Neural progenitor cell (in vitro differentiated cells): ENCODE data around the gene SHC2. TPM values are rescaled to one million over a fixed set of nuclear protein-coding genes. Genes with fewer than 3 reads are reported as not detected.

ENCODE experiments used
- DNase-seq: peaks from one replicate; pipeline ENCODE4 v3.0.0-alpha.2; 2016; ENCODE audit warnings: low spot score
- H2AFZ ChIP-seq: fragments of 200-600 bp; sonication (generic); replicated peaks from 2 replicates; pipeline ENCODE4 v1.6.1; 2016; ENCODE audit warnings: antibody characterized with exemption
- H3F3A ChIP-seq: fragments of 200-600 bp; sonication (generic); 2 replicates; pipeline ENCODE4 v1.6.1; 2016; ENCODE audit warnings: antibody characterized with exemption, low read depth
- H3K27ac ChIP-seq: fragments of 200-600 bp; sonication (generic); 2 replicates; pipeline ENCODE4 v1.5.1; 2016; ENCODE audit warnings: mild to moderate bottlenecking
- H3K27me3 ChIP-seq: fragments of 200-600 bp; sonication (generic); 2 replicates; pipeline ENCODE4 v1.6.1; 2016; ENCODE audit warnings: mild to moderate bottlenecking, moderate library complexity
- H3K36me3 ChIP-seq: fragments of 200-600 bp; sonication (generic); 2 replicates; pipeline ENCODE4 v1.5.1; 2016
- H3K4me1 ChIP-seq: fragments of 200-600 bp; sonication (generic); 2 replicates; pipeline ENCODE4 v1.6.1; 2016; ENCODE audit warnings: mixed run types
- H3K4me2 ChIP-seq: fragments of 200-600 bp; sonication (generic); 2 replicates; pipeline ENCODE4 v1.6.1; 2016
- H3K4me3 ChIP-seq: fragments of 200-600 bp; sonication (generic); 2 replicates; pipeline ENCODE4 v1.5.1; 2016
- H3K79me2 ChIP-seq: fragments of 200-600 bp; sonication (generic); 2 replicates; pipeline ENCODE4 v1.6.1; 2016; ENCODE audit warnings: low read depth
- H3K9ac ChIP-seq: fragments of 200-600 bp; sonication (generic); 2 replicates; pipeline ENCODE4 v1.6.1; 2016
- H3K9me3 ChIP-seq: fragments of 200-600 bp; sonication (generic); 2 replicates; pipeline ENCODE4 v1.5.1; 2016; ENCODE audit warnings: low read depth
- H4K20me1 ChIP-seq: fragments of 200-600 bp; sonication (generic); 2 replicates; pipeline ENCODE4 v1.6.1; 2016; ENCODE audit warnings: low read depth
- H3K27ac Mint-ChIP-seq: 3 replicates; pipeline ENCODE4 v1.8.0; 2021; ENCODE audit warnings: mixed read lengths
- H3K27me3 Mint-ChIP-seq: 2 replicates; pipeline ENCODE4 v1.8.0; 2022; ENCODE audit warnings: low read depth, mild to moderate bottlenecking, inconsistent platforms, moderate library complexity, mixed read lengths; ENCODE audit not compliant: insufficient read depth
- H3K36me3 Mint-ChIP-seq: 3 replicates; pipeline ENCODE4 v1.8.0; 2021; ENCODE audit warnings: mixed read lengths
- H3K4me1 Mint-ChIP-seq: 3 replicates; pipeline ENCODE4 v1.8.0; 2021; ENCODE audit warnings: mixed read lengths
- H3K4me3 Mint-ChIP-seq: 3 replicates; pipeline ENCODE4 v1.8.0; 2021; ENCODE audit warnings: mild to moderate bottlenecking, moderate library complexity, mixed read lengths
- H3K9me3 Mint-ChIP-seq: 3 replicates; pipeline ENCODE4 v1.8.0; 2020; ENCODE audit warnings: mixed read lengths
- CTCF ChIP-seq: fragments of 200-600 bp; sonication (generic); IDR thresholded peaks from 2 replicates; pipeline ENCODE4 v1.5.1; 2017; ENCODE audit warnings: antibody characterized with exemption, mild to moderate bottlenecking
- EZH2 ChIP-seq: fragments of 200-600 bp; sonication (generic); IDR thresholded peaks from 2 replicates; pipeline ENCODE4 v1.6.1; 2017; ENCODE audit warnings: antibody characterized with exemption, mild to moderate bottlenecking, moderate library complexity
- EZH2phosphoT487 ChIP-seq: fragments of 200-600 bp; sonication (generic); IDR thresholded peaks from 2 replicates; pipeline ENCODE4 v1.6.1; 2017; ENCODE audit warnings: antibody characterized with exemption
- total RNA-seq: library from RNA; depleted of rRNA; stranded (reverse); fragments of >200 nt; gene quantifications from 2 replicates; pipeline ENCODE4 v1.2.3, GENCODE V29; 2015; ENCODE audit warnings: low replicate concordance

The SHC2 gene
- total RNA-seq, 1 donor from 2014 or later = 3.2 TPM

GRCh38 chr19:457636-458035 lies 3.2 kb downstream of the SHC2 start:
- H3K27ac Mint-ChIP-seq = peak overlapping the region; percentile 48
- no peak for DNase-seq
- Histone ChIP-seq H2AFZ (no peak overlapping the region), H3K4me2 (no peak overlapping the region), H3F3A (peaks cover 11% of the 10 kb centered on the region), H3K36me3 (no peaks in the 10 kb centered on the region), H3K9me3 (no peaks in the 10 kb centered on the region), H3K27me3 (peaks cover 37% of the 10 kb centered on the region), H4K20me1 (no peaks in the 10 kb centered on the region), H3K9ac (no peak overlapping the region), H3K79me2 (no peaks in the 10 kb centered on the region), H3K4me1 (peaks cover 3% of the 10 kb centered on the region), H3K27ac (no peak overlapping the region), H3K4me3 (no peak overlapping the region)
- peaks cover 7% of the 10 kb centered on the region for H3K27me3 Mint-ChIP-seq
- no peaks in the 10 kb centered on the region for H3K9me3 Mint-ChIP-seq
- peaks cover 3% of the 10 kb centered on the region for H3K36me3 Mint-ChIP-seq
- TF ChIP-seq EZH2 = no peak
- TF ChIP-seq CTCF = no peak
- peaks cover 10% of the 10 kb centered on the region for H3K4me1 Mint-ChIP-seq
- H3K4me3 Mint-ChIP-seq = no peak overlapping the region

GRCh38 chr19:456547-457110 lies 4.2 kb downstream of the SHC2 start:
- peaks cover 4% of the 10 kb centered on the region for H3F3A ChIP-seq
- H3K36me3 ChIP-seq = no peaks in the 10 kb centered on the region
- peaks cover 27% of the 10 kb centered on the region for H3K27me3 ChIP-seq
- no peak overlapping the region for H3K9ac ChIP-seq
- no peak overlapping the region for H3K4me3 Mint-ChIP-seq
- DNase-seq = no peak
- H3K4me3 ChIP-seq = no peak overlapping the region
- no peak overlapping the region for H2AFZ ChIP-seq
- no peak overlapping the region for H3K27ac Mint-ChIP-seq
- H3K4me1 ChIP-seq = peaks cover 3% of the 10 kb centered on the region
- H3K27me3 Mint-ChIP-seq = peaks cover 7% of the 10 kb centered on the region
- H4K20me1 ChIP-seq = no peaks in the 10 kb centered on the region
- H3K4me2 ChIP-seq = no peak overlapping the region
- no peaks in the 10 kb centered on the region for H3K9me3 ChIP-seq
- no peak overlapping the region for H3K27ac ChIP-seq
- no peaks in the 10 kb centered on the region for H3K79me2 ChIP-seq
- peaks cover 10% of the 10 kb centered on the region for H3K4me1 Mint-ChIP-seq
- H3K9me3 Mint-ChIP-seq = peaks cover 4% of the 10 kb centered on the region
- H3K36me3 Mint-ChIP-seq = peaks cover 3% of the 10 kb centered on the region
- TF ChIP-seq EZH2phosphoT487 (no peak), CTCF (no peak), EZH2 (no peak)

GRCh38 chr19:455851-456546 lies 4.8 kb downstream of the SHC2 start:
- no peak overlapping the region for H3K4me3 Mint-ChIP-seq

More at GRCh38 chr19:455851-456546, 4.8 kb downstream of the SHC2 start:
- peaks cover under 1% of the 10 kb centered on the region for H3K4me1 ChIP-seq
- no peak for DNase-seq
- peaks cover 8% of the 10 kb centered on the region for H3F3A ChIP-seq
- Mint-ChIP-seq H3K9me3 (peaks cover 9% of the 10 kb centered on the region), H3K27ac (no peak overlapping the region), H3K27me3 (peaks cover 9% of the 10 kb centered on the region), H3K4me1 (peaks cover 10% of the 10 kb centered on the region), H3K36me3 (peaks cover 3% of the 10 kb centered on the region)
- no peak overlapping the region for H2AFZ ChIP-seq
- H4K20me1 ChIP-seq = no peaks in the 10 kb centered on the region
- H3K4me3 ChIP-seq = no peak overlapping the region
- H3K27ac ChIP-seq = no peak overlapping the region
- H3K79me2 ChIP-seq = no peaks in the 10 kb centered on the region
- H3K27me3 ChIP-seq = peaks cover 20% of the 10 kb centered on the region
- no peaks in the 10 kb centered on the region for H3K36me3 ChIP-seq
- H3K9me3 ChIP-seq = no peaks in the 10 kb centered on the region
- TF ChIP-seq EZH2phosphoT487 (no peak), CTCF (no peak), EZH2 (no peak)
- no peak overlapping the region for H3K4me2 ChIP-seq
- no peak overlapping the region for H3K9ac ChIP-seq
